K562 (cell line): ENCODE data around the gene SNX9. TPM values are rescaled to one million over a fixed set of nuclear protein-coding genes. Genes with fewer than 3 reads are reported as not detected.

ENCODE experiments used
- ATF4 ChIP-seq: fragments of 450-650 bp; formaldehyde crosslinking; IDR thresholded peaks from 2 replicates; pipeline ENCODE4 v1.4.0; 2022; ENCODE audit warnings: mild to moderate bottlenecking, moderate library complexity
- CBX2 ChIP-seq: fragments of 200-600 bp; sonication (generic); IDR thresholded peaks from one replicate; pipeline ENCODE4 v1.6.1; 2012; ENCODE audit warnings: mild to moderate bottlenecking, low read length, inconsistent platforms; ENCODE audit not compliant: insufficient read depth, poor library complexity, severe bottlenecking
- CC2D1A ChIP-seq: fragments of 450-650 bp; IDR thresholded peaks from 2 replicates; pipeline ENCODE4 v1.6.1; 2017; ENCODE audit warnings: mild to moderate bottlenecking
- DPF2 ChIP-seq: fragments of 450-650 bp; IDR thresholded peaks from 2 replicates; pipeline ENCODE4 v1.6.1; 2016
- ELF1 ChIP-seq: fragments of 200-800 bp; sonication (Bioruptor generic); IDR thresholded peaks from 2 replicates; pipeline ENCODE4 v1.6.1; 2016; ENCODE audit warnings: missing genetic modification characterization, missing compliant biosample characterization
- ETV5 ChIP-seq: sonication (generic); formaldehyde crosslinking; IDR thresholded peaks from 2 replicates; pipeline ENCODE4 v1.4.0; 2020; ENCODE audit warnings: low read depth, mild to moderate bottlenecking, missing genetic modification reagents
- EWSR1 ChIP-seq: fragments of 450-650 bp; IDR thresholded peaks from 2 replicates; pipeline ENCODE4 v1.6.1; 2018; ENCODE audit warnings: borderline replicate concordance, mild to moderate bottlenecking, low read depth, moderate library complexity; ENCODE audit not compliant: partially characterized antibody
- HIVEP1 ChIP-seq: fragments of 250-450 bp; sonication (Bioruptor Pico); IDR thresholded peaks from 2 replicates; pipeline ENCODE4 v1.4.0; 2020; ENCODE audit warnings: mild to moderate bottlenecking
- IRF2 ChIP-seq: sonication (generic); formaldehyde crosslinking; IDR thresholded peaks from 2 replicates; pipeline ENCODE4 v1.8.1; 2022; ENCODE audit warnings: mild to moderate bottlenecking, missing genetic modification reagents
- KLF1 ChIP-seq: fragments of 450-650 bp; IDR thresholded peaks from 2 replicates; pipeline ENCODE4 v1.6.1; 2016; ENCODE audit warnings: missing genetic modification characterization, missing compliant biosample characterization
- NFE2 ChIP-seq: IDR thresholded peaks from 2 replicates; pipeline ENCODE4 v1.6.1; 2014; ENCODE audit warnings: antibody characterized with exemption, low read depth
- SAFB2 ChIP-seq: fragments of 200-400 bp; formaldehyde crosslinking; IDR thresholded peaks from 2 replicates; pipeline ENCODE4 v1.6.1; 2018; ENCODE audit warnings: borderline replicate concordance, low read length, low read depth, moderate library complexity; ENCODE audit not compliant: severe bottlenecking
- SIRT6 ChIP-seq: IDR thresholded peaks from one replicate; pipeline ENCODE4 v1.6.1; 2012; ENCODE audit warnings: low read depth, mild to moderate bottlenecking, control low read depth, inconsistent platforms, low read length, moderate library complexity
- TARDBP ChIP-seq: fragments of 450-650 bp; IDR thresholded peaks from 2 replicates; pipeline ENCODE4 v1.6.1; 2016
- ZBTB17 ChIP-seq: fragments of 450-650 bp; formaldehyde crosslinking; IDR thresholded peaks from 2 replicates; pipeline ENCODE4 v1.4.0; 2020; ENCODE audit warnings: mild to moderate bottlenecking
- ZNF408 ChIP-seq: fragments of 250-450 bp; sonication (Bioruptor Pico); IDR thresholded peaks from 2 replicates; pipeline ENCODE4 v1.4.0; 2020; ENCODE audit warnings: low read depth, mild to moderate bottlenecking, moderate library complexity
- ZNF583 ChIP-seq: fragments of 250-450 bp; sonication (Bioruptor Pico); IDR thresholded peaks from 2 replicates; pipeline ENCODE4 v1.4.0; 2020
- polyA plus RNA-seq, 8 experiments: library from polyadenylated mRNA; depleted of rRNA in 4 of 8; stranded (reverse) in 5 of 8; unstranded in 3 of 8; fragments of >200 nt; fragmentation: Nextera tagmentation in 2 of 8; fragmentation: Illumina TruSeq in 1 of 8; extraction: Ambion mirVana in 2 of 8; extraction: Trizol in 1 of 8; gene quantifications; 2 replicates each; pipeline versions ENCODE4 v1.2.1 to v1.2.3, GENCODE V29; 2011 to 2014; ENCODE audit warnings: inconsistent platforms in 1 of 8, missing spikeins in 1 of 8
- total RNA-seq, 7 experiments: library from RNA; depleted of rRNA in 6 of 7; stranded (reverse); fragments of >200 nt in 6 of 7; fragmentation: Illumina TruSeq in 2 of 7; extraction: Trizol in 2 of 7; gene quantifications; 2 replicates each; pipeline versions ENCODE4 v1.2.1 to v1.2.3, GENCODE V29; 2011 to 2021; ENCODE audit warnings: low replicate concordance in 1 of 7
- TF ChIP-seq, protein P1 (sequence below): sonication (generic); formaldehyde crosslinking; IDR thresholded peaks from 2 replicates; pipeline ENCODE4 v1.8.0; 2022; ENCODE audit warnings: mild to moderate bottlenecking, missing genetic modification reagents
- TF ChIP-seq, protein P2 (sequence below), 2 experiments: fragments of 450-650 bp; IDR thresholded peaks; 2 replicates each; pipeline ENCODE4 v1.6.1; 2016; ENCODE audit warnings: mild to moderate bottlenecking in 2 of 2, borderline replicate concordance in 1 of 2, low read depth in 1 of 2, moderate library complexity in 1 of 2

SNX9 gene
- total and polyA plus RNA-seq, 9 of the 15 experiments (the other 6 are each of a cell fraction or from before 2014, with no cell fraction given) = 6.0 to 81.7 (median 57.1) TPM

- no peak for TF ChIP-seq ELF1 (tag)
- TF ChIP-seq IRF2 (CRISPR knock-in tag) = no peak
- TF ChIP-seq CBX2 = no peak
- TF ChIP-seq CC2D1A = no peak
- TF ChIP-seq HIVEP1 (CRISPR knock-in tag) = no peak
- TF ChIP-seq ZBTB17 (CRISPR knock-in tag) = no peak
- no peak for TF ChIP-seq SIRT6
- TF ChIP-seq TARDBP = no peak
- TF ChIP-seq ZNF408 (CRISPR knock-in tag) = no peak
- TF ChIP-seq SAFB2 = no peak
- TF ChIP-seq ETV5 = no peak
- 0 out of 2 replicates have a peak, but pooled peaks have one; percentile 10 for TF ChIP-seq NFE2
- no peak for TF ChIP-seq ZNF583 (CRISPR knock-in tag)
- TF ChIP-seq, protein P1, sequence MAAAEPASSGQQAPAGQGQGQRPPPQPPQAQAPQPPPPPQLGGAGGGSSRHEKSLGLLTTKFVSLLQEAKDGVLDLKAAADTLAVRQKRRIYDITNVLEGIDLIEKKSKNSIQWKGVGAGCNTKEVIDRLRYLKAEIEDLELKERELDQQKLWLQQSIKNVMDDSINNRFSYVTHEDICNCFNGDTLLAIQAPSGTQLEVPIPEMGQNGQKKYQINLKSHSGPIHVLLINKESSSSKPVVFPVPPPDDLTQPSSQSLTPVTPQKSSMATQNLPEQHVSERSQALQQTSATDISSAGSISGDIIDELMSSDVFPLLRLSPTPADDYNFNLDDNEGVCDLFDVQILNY = no peak
- TF ChIP-seq, protein P2, sequence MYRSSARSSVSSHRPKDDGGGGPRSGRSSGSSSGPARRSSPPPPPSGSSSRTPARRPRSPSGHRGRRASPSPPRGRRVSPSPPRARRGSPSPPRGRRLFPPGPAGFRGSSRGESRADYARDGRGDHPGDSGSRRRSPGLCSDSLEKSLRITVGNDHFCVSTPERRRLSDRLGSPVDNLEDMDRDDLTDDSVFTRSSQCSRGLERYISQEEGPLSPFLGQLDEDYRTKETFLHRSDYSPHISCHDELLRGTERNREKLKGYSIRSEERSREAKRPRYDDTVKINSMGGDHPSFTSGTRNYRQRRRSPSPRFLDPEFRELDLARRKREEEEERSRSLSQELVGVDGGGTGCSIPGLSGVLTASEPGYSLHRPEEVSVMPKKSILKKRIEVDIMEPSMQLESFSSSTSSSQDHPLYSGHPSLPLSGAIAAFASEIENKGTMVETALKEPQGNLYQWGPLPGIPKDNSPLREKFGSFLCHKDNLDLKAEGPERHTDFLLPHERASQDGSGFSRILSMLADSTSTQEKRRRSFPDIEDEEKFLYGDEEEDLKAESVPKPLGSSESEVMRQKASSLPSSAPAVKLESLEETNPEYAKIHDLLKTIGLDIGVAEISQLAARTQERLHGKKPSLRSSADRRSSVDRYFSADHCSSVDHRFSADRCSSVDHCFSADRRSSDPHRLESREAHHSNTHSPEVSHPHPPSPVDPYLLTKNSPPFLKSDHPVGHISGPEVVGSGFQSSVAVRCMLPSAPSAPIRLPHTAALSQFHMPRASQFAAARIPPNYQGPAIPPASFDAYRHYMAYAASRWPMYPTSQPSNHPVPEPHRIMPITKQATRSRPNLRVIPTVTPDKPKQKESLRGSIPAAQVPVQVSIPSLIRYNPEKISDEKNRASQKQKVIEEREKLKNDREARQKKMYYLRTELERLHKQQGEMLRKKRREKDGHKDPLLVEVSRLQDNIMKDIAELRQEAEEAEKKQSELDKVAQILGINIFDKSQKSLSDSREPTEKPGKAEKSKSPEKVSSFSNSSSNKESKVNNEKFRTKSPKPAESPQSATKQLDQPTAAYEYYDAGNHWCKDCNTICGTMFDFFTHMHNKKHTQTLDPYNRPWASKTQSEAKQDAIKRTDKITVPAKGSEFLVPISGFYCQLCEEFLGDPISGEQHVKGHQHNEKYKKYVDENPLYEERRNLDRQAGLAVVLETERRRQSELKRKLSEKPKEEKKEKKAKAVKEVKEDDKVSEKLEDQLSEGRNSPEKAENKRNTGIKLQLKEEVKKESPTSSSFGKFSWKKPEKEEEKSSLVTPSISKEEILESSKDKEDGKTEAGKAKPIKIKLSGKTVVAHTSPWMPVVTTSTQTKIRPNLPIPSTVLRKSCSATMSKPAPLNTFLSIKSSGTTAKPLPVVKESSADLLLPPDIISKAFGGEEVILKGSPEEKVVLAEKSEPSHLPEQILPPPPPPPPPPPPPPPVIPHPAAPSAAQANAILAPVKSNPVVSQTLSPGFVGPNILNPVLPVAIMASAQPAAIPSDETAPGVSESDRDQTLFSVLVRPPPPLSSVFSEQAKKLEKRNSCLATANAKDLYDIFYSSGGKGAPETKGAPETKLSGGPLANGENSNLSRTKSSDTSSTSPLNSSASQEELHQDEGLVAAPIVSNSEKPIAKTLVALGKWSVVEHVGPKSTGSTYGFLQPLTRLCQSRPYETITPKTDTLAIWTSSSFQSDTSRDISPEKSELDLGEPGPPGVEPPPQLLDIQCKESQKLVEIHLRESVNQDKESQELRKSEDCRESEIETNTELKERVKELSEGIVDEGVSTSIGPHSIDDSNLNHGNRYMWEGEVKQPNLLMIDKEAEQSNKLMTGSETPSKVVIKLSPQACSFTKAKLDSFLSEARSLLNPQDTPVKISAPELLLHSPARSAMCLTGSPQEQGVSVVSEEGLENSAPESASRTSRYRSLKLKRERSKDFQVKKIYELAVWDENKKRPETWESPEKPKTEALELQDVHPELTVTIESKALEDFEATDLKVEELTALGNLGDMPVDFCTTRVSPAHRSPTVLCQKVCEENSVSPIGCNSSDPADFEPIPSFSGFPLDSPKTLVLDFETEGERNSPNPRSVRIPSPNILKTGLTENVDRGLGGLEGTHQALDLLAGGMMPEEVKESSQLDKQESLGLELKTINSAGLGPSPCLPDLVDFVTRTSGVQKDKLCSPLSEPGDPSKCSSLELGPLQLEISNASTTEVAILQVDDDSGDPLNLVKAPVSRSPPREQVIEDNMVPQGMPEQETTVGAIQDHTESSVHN (IDR thresholded peaks at IDR 0.05; ENCODE audit: borderline replicate concordance in 1 of 2, low read depth in 1 of 2) = peak in 1 of 2 experiments; percentile 75; a peak in 2 of 4 replicates
- TF ChIP-seq DPF2 = peak; percentile 7
- peak; percentile 95 for TF ChIP-seq ATF4 (CRISPR knock-in tag)
- TF ChIP-seq EWSR1 = no peak
- TF ChIP-seq KLF1 (tag) = no peak
Measured at GRCh38 chr6:157861814-157862213, 38.8 kb downstream of the SNX9 start (continued).
